GM19193 (cell line): Measurements from ENCODE around the gene PLEKHG3.

Source experiments
- POLR2A ChIP-seq: IDR thresholded peaks from 4 replicates; pipeline ENCODE4 v1.6.1; 2011; ENCODE audit not compliant: insufficient read depth, insufficient read length; ENCODE audit errors: extremely low read depth

Gene PLEKHG3

DNA sequence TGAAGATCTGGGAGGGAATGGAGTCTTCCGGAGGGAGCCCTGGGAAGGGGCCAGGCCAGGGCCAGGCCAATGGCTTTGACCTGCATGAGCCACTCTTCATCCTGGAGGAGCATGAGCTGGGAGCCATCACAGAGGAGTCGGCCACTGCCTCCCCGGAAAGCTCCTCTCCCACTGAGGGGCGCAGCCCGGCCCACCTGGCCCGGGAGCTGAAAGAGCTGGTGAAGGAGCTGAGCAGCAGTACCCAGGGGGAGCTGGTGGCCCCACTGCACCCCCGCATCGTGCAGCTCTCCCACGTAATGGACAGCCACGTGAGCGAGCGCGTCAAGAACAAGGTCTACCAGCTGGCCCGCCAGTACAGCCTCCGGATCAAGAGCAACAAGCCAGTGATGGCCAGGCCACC lies 37.7 kb downstream of the PLEKHG3 start:
- no peak for TF ChIP-seq POLR2A

DNA sequence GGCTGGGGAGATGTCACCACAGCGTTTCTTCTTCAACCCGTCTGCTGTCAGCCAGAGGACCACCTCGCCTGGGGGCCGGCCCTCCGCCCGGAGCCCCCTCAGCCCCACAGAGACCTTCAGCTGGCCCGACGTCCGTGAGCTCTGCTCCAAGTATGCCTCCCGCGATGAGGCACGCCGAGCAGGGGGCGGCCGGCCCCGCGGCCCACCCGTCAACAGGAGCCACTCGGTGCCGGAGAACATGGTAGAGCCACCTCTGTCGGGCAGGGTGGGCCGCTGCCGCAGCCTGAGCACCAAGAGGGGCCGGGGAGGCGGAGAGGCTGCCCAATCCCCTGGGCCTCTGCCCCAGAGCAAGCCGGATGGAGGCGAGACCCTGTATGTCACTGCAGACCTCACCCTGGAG lies 38.8 kb downstream of the PLEKHG3 start:
- no peak for TF ChIP-seq POLR2A

DNA sequence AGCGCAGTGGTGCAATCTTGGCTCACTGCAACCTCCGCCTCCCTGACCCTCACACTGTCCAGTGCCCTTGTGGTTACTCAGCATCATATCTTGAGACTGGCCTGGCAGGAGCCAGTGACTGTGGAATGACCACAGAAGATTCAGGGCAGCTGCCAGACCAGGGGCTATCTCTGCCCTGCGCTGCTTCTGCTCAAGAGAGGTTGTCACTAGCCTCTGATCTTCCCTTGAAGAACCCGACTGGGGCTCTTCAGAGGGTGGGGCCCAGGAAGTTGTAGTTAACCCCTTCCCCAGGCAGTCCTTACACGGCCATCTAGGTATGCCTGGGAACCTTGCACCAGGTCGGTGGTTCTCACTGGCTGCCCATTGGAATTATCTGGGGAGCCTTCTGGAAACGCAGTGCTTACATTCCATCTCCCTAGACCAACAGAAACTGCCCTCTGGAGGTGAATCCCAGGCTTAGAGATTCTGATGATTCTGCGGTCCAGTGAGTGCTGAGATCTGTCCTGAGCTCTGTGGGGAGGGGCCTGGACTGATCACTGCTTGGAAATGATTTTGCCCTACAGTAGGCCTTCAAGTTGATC lies 41.4 kb downstream of the PLEKHG3 start:
- TF ChIP-seq POLR2A, result no peak

DNA sequence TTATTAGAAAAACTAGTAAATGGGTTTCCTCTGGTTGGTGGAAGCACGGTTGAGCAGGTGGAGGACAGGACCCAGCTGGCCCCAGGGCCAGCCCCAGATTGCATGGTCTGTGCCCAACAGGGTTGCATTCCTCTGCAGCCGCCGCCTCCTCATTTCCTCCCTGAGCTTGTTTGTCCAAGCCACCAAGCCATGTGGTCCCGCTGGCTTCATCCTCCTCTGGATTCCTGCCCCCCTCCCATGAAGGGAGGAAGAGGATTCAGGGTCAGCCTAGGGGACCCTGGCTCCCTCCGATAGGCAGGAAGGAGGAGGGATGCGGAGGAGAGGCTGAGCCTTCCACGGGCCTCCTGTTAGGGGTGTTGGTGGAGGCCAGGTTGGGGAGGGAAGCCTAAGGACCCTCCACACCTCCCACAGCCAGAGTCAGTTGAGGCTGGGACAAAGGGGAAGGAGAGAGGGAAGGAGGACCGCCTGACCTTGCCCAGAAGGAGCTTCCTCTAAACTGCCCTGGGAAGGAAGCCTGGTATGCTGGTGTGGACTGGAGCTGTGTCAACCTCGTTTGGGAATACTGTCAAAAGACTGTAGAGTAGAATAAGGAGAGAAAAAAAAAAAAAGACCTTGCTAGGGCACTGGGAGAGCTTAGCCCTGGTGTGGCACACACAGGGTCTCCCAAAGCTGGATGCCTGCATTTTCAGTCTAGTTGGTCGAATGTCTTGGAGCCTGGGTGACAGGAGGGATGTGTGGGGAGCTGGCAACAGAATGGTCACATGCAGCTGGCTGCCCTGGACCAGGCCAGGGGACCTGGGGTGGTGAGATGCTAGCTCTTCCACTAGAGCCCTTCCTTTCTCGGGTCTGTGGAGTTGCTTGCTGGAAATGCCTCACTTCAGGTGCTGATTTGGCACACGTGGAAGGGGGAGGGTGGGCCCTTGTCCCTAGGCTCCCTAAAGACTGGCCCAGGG lies 42.4 kb downstream of the PLEKHG3 start:
- TF ChIP-seq POLR2A, result no peak

DNA sequence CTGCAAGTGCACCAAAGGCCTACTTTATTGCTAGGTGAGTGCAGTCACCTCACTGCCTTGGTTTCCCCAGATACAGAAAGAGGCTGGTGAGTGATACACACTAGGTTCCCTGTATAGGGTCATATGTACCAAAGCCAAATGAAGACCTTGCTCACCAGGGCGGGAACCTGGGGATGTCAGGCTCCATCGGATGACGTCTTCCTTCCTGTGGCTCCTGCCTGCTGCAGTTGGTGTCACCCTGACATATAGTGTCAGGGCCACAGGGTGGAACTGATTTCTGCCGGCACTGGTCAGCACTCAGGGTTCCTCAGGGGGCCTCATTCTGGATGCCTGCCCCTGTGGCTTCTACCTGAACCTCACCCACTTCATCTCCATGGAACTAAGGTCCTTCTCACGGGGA lies 43.1 kb downstream of the PLEKHG3 start:
- no peak for TF ChIP-seq POLR2A

DNA sequence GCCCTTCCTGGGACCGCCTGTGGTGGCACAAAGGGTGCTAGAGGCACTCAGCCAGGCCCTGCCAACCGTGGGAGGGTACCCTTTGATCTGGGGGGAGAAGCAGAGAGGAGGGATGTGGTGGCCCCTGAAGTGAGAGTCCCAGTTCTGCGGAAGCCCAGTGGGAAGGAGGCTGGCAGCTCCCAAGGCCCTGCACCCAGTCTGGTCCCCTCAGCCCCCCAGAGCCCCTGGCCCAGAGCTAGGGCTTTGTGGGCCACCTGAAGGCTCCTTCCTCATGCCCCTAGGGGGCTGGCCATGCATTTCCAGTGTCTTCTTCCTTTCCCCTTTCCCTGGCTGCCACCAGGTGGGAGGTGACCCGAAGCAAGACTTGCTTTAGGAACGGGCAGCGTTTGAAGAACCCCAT lies 44.3 kb downstream of the PLEKHG3 start:
- TF ChIP-seq POLR2A, result no peak

DNA sequence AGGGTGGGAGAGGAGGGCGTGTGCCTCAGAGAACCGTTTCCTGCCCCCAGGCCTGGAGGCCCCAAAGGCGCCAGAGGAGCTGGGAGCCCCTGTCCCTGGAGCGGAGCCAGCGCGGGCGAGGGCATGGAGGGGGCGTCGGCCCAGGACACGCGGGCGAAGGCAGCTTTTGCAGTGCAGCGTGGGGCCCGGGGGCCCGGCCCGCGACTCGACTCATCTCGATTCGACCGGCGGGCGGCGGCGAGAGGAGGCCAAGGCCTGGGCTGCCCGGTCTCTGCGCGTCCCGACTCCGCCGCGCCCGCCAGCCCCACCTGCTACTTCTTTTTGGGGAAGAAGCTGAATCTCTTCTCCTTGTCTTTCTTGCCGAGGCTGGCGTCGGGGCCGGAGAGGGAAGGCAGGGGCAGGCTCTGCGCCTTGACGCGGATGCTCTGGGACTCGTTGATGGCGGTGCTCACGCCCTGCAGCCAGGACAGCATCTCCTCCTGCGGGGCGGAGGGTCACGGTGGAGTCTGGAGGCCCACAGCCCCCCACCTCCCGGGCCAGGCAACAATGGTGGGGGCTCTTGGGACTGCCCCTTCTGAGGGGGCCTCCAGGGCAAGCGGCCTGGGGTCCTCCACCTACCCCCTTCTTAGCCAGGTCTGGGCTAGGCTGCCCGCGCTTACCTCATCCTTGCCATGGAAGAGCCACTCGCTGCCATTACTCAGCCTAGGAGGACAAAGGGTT lies 44.9 kb downstream of the PLEKHG3 start:
- no peak for TF ChIP-seq POLR2A

DNA sequence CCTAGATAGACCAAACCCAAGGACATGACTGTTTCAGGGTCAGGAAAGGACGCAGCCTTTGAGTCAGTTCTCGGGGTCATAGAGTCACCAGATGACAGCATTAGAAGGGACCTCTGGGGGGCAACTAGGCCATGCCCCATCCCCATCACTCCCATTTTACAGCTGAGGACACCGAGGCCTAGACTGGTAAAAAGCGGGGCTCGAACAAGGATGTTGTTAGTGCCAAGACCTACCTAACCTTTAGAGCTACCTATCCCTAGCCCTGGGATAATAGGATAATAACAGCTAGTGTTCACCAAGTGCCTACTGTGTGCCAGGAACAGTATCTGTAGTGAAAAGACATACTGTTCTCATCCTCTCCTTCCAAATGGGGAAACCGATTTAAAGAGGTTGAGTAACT lies 48.7 kb downstream of the PLEKHG3 start:
- no peak for TF ChIP-seq POLR2A

DNA sequence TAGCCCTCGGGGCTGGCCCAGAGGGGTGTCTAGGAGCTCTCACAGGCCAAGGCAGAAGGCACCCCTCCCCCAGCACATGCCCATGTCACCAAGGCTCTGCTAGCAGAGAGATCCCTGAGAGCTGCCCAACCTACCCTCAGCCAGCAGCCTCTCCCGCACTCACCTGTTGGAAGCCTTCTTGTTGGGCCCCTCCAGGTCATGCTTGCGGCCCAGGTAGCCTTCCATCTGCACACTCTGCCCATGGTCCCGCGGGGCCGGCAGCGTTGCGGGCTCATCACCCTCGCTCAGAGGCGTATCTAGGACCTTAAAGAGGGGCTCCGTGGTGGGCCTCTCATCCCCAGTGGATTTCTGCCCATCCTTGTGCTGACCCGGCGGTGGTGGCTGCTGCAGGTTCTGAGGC lies 49.1 kb downstream of the PLEKHG3 start:
- no peak for TF ChIP-seq POLR2A

DNA sequence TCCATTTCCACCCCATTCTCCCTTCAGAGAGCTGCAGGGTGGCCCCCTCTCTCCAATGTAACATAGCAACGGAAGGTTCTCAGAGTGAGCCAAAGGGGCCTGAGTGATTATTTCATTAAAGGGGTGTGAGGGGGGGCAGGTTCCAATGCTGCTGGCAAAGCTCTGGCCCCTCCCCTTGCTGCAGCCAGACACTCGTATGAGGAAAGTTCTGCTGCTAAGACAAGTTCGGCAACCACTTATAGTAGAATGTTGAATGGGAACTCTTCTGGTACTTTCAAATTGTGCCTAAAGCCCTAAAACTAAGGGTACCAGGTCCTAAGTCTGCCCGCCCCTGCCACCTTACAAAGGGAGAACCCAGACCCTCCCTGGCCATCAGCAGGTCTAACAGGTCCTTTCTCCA lies 49.8 kb downstream of the PLEKHG3 start:
- TF ChIP-seq POLR2A, result no peak

DNA sequence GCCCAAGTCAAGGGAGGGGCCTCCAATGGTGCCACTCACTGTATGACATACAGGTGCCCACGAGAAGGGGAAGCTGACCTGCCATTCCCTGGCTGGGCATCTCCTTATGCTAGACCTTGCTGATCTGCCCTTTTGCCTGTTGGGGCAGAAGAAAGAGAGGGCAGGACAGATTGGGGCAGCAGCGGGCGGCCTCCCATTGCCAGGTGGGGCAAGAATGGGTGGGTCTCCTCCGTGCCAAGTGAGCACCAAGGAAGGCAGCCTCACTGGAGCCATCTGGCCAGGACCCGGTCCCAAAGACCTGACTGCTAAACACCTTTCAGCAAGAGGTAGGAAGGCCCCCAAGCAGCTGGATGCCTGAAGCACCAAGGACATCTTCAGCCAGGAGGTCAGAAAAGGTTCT lies 50.5 kb downstream of the PLEKHG3 start:
- TF ChIP-seq POLR2A, result no peak

DNA sequence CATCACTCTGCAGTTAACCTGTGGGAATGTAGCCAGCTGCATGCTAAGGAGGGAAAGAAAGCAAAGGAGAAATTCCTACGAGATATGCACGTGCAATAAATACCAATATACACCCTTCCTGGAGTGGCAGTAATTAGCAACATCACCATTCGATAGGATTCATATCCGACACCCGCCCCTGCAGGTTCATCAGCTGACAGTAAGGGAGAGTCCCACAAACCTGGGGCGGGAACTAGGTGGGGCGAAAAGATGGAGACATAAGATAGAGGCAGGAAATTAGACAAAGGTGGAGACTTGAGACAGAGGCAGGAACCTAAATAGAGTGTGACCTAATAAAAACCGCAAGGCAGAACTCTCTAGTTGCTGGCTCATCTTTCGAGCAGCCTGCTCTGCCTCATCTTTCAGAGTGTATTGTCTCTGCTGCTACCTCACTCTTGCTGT lies 51.6 kb downstream of the PLEKHG3 start:
- no peak for TF ChIP-seq POLR2A

DNA sequence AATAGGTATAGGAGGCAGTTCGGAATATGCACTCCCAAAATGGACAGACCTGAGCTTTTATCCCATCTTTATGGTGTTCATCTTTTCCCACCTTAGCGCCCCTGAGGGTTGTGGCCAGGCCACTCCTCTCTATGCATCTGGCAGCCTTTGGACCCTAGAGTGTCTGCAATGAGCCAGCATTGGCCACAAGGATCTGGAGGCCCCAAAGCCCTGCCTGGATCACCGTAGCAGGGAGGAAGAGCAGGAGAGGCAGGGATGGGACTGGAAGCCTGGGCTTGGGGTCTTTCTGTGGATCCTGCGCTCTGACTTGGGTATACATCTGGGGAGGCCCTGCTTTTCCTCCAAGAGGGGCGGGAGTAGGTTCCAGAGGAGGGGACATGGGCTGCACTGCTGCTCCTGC lies 52.5 kb downstream of the PLEKHG3 start:
- no peak for TF ChIP-seq POLR2A

DNA sequence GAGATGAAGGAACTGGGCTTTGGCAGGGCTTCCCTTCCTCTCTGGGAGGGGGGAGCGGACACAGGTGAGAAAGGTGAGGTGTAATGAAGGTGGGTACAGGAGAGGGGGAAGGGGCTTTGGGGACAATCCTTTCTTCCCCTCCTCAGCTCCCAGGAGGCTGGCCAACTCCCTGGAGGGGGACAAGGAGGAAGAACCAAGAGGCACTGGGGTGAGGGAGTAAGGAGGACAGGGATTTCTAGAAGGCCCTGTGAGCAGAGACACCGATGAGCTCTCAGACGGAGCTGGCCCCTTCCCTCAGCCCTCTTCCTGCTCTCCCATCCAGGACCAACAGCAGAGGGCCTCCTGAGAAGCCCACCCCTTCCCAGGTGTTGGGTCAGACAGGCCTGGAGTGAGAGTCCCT lies 53.4 kb downstream of the PLEKHG3 start:
- no peak for TF ChIP-seq POLR2A

DNA sequence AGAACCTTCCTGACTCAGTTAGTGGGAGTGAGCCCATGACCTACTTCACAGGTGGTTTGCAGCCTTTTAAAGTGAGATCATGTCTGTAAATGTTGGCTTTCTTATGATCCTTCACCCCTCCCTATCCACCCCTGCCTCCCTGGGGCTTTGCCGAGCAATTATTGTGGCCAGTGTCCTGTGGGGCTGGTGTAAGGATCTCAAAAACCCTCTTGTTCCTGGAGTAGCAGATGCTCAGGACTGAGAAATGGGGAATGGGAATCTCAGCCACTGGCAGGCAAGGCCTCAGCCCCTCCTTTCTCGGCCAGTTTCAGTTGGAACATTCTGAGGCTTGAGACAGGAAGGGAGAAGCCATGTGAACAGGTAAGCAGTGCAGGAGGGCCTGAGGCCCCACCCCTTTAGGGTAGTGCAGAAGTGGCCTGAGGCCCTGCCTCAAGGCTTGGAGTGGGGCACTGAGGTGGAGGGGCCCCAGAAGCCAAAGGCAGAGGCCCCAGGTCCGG lies 53.8 kb downstream of the PLEKHG3 start:
- TF ChIP-seq POLR2A, result no peak
